GM19328 (cell line): ENCODE measurements around the gene TNFSF15.

ENCODE experiments used
- ATAC-seq: cut with Tn5 transposase; IDR thresholded peaks from one replicate; pipeline ENCODE4 v1.9.1; 2021; ENCODE audit warnings: mild to moderate bottlenecking, moderate library complexity; ENCODE audit not compliant: unreplicated experiment

The TNFSF15 gene

DNA sequence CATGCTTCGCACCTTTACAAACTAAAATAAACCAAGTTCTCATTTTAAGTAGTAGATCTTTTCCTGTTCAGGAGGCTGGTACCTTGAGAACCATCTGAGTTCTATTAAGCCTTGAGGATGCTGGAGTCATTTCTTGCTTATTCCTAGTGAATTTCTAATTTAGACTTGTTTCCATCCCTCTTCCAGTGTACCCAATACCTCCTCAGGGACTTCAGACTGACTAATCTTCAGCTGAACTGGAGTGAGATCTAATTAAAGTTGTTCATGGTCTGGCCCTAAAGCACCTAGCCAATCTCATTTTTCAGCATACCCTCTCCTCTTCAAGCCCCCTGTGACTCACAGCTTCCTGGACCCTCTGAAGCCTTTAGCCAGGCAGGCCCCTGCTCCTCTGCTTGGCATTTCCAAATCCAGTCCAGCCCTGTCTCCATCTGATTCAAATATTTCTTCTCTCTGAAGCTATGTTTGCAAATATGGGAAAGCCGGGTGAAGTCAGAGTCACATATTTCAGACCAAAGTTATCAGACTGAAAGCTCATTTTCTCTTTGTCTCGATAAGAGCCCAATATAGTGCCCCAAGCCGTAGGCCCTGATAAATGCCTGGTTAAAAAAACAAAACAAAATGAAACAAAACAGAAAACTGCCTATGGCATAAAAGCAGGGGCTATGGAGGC is 19.4 kb upstream of the TNFSF15 start:
- ATAC-seq: no peak

DNA sequence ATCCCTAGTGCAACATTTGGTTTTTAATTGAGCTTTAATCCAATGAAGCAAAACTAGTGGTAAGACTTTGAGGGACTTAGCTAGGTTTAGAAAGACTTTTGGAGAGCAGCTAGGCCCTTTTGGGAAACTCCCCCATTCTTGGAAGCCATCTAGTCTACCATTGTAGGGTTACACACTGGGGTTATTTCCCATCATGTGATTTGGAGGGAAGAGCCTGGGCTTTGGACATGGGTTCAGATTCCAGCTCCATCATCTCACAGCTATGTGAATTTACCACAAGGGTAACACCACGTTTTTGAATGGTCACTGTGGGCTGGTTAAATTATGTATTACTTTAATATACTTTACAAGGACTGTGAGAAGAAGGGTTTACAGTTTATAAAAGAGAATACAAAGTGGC is 18.3 kb upstream of the TNFSF15 start:
- no peak for ATAC-seq

DNA sequence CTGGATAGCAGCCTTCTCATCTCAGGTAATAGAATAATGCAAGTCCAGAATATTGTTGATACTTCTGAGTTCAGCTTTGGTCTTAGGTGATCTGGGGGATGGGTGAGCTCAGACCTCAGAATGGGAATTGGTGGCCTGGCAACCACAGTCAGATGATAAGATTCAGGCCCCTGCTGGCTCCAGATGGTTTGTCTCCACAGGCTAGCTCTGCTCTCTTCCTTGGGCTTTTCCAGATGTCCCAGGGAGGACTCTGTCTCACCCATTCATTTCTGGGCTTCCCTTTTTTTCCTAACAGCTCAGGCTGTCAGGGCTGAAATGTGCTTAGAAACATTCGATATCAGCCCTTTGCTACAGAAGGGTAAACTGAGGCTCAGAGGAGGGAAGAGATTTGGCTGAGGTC is 17.6 kb upstream of the TNFSF15 start:
- ATAC-seq: no peak

DNA sequence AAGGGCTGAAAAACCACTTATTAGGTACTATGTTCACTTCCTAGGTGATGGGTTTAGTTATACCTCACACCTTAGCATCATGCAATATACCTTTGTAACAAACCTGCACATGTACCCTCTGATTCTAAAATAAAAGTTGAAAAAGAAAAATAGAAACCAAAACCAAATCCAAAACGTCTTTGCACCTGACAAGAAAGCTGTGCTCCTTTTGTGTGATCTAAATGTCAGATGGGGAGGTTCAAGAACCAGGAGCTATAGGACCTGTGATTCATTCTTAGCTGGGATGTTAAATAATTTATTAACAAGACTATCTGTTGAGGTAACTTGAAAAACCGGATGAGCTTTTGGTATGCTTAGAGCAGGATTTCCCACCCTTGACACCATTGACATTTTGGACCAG is 16.9 kb upstream of the TNFSF15 start:
- ATAC-seq: no peak

DNA sequence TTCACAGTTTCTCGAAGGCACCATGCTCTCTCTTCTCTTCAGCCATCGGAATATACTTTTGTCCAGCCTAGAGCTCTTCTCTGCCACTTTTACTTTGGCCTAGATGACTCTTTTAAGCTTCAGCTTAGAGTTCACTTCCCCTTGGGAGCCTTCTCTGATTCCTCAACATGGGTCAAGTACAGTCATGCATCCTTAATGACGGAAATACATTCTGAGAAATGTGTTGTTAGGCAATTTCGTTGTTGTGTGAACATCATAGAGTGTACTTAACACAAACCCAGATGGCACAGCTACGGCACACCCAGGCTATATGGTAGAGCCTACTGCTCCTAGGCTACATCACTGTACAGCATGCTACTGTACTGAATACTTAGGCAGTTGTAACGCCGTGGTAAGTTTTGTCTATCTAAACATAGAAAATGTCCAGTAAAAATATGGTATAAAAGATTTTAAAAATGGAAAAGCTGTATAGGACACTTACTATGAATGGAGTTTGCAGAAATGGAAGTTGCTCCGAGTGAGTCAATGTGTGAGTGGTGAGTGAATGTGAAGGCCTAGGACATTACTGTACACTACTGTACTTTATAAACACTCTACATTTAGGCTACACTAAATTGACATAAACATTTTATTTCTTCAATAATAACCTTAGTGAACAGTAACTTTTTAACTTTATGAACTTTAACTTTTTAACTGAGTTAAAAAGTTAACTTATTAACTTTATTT is 15.1 kb upstream of the TNFSF15 start:
- ATAC-seq: no peak

DNA sequence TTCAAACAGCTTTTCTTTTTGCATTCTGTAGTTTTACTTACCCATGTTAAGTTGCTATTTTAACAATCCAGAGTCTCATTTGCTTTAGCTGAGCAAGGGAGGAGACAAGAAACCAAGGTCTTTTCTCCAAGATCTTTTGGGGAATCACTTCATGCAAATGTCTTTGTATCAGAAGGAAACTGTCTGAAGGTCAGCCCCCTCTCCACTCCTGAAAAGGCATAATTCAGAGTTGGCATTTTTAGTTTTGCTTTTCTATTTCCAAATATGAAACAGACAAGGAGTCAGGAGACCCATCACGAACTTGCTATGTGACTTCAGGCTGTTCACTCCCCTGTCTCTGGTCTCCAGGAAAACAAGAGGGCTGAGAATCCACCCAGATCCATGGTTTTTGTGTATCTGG is 12.3 kb upstream of the TNFSF15 start:
- no peak for ATAC-seq

DNA sequence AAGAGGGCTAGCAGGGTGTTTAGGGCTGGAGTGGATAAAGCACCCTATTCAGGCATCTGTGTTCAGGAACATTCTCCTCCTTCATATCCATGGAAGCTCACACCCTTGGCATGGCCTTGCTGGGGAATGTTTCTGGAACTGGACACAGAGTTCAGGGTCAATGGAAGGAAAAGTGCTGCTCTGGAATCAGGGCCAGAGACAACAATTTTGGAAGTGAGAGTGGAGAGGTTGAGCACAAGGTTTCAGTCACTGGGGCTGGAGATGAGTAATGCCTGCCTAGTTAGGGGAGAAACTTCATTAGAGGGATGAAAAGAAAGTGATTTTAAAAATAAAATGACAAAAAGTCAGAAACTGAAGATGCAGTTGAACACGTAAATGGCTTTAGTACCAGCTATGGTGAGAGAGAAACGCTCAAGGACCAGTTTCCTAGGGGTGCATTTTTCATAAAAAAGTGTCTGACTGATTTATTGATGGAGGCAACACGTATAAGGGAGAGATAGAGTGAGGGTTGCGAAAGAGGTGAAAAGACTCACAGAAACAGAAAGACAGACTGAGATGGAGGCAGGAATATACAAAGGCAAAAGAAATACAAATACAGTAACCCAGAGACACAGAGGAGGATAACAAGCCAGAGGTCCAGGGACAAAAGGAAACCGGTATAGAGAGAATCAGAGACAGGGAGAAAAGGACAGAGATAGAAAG is 8.0 kb upstream of the TNFSF15 start:
- ATAC-seq: no peak

DNA sequence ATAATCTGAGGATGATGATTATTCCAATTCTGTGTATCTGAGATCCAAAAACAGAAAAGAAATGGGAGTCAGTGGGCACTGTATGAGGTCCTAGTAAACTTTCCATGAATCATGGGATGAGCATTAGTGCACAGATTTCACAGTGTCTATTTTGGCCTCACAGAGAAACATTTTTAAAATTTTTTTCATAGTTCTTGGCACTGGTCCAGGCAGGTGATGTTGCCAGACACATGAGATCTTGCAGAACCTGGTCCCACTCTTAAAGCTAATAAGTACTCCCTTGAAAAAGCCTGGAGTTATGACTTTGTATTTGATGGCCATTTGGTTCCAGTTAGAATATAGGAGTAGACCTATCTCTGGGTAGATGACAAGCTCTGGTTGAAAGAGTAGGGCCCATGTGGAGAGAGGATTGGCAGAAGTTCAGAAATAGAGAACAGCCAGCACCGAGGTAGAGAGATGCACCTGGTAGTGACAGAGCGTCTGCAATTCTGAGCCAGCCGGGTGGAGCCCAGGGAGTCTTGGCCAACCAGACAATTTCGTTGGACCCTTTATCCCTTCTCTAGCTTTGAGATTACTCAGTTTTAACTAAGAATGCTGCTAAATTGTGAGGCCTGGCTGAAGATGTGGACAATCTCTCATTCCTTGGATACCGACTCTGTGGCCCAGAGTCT is 6.3 kb upstream of the TNFSF15 start:
- ATAC-seq: no peak

DNA sequence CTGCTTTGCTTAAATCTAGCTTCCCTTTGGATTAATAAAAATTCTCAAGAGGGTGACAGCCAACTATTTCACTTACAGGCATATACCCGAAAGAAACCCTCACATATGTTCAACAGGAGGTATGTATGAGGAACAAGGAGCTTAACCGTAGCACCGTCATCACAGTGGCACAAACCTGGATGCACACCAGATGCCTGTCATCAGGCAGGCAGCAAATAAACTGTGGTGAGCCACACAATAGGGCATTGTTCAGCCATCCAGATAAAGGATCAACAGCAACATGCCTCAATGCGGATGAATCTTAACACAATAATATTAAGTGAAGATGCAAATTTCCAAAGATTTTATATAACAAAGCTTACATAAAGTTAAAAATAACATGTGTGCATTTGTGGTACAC is 5.5 kb upstream of the TNFSF15 start:
- no peak for ATAC-seq

DNA sequence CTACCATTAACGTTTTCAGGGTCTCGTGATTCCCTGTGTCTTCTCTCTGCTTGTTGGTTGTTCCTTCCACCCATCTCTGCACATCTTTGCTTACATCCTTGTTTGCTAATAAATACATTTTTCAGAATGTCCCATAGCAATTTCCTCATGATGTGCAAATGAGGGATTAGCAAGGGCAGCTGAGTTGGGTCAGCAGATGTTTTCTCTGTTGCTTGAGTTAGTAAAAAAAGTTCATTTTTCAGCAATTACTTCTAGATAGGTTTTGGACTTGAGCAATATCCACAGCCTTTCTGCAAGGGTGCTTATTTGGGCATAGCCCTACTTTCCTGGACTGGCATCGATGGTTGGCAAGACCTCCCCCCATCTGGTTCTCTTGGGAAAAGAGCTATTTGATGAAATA is 4.8 kb upstream of the TNFSF15 start:
- ATAC-seq: no peak

DNA sequence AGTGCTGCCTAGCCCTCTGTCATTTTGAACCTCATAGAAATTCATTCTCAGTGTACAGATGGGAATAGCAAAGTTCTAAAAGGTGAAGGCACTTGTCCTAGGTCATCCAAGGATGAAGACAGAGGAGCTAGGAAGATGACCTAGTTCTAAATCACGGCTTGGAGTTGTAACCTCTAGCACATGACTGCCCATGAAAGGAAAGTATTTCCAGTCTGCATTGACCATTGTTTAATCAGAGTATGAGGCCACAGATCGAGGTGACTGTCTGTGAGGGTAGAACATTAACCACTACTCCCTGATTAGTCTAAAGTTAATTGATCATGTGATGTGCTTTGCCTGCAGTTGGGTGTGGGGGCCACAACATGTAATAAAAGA is 674 bp upstream of the TNFSF15 start:
- ATAC-seq: peak; percentile 23

DNA sequence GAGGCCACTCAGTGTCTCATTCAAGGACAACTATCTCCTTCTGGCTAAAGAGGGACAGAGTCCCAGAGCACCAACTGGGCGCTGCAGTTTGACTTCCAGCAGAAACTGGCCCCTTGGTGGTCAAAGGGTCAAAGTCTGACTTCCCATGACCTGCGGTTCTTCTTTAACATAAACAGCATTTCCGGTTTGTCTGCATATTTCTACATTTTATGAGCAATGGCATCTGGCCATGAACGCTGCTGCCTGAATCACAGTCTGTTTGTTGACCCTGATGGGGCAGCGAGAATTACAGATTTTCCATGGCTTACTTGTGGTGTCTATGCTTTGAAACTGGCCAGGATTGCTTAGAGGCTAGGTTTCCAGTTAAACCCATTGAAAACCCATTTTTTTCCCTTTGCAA is 1.3 kb downstream of the TNFSF15 start:
- ATAC-seq: no peak

DNA sequence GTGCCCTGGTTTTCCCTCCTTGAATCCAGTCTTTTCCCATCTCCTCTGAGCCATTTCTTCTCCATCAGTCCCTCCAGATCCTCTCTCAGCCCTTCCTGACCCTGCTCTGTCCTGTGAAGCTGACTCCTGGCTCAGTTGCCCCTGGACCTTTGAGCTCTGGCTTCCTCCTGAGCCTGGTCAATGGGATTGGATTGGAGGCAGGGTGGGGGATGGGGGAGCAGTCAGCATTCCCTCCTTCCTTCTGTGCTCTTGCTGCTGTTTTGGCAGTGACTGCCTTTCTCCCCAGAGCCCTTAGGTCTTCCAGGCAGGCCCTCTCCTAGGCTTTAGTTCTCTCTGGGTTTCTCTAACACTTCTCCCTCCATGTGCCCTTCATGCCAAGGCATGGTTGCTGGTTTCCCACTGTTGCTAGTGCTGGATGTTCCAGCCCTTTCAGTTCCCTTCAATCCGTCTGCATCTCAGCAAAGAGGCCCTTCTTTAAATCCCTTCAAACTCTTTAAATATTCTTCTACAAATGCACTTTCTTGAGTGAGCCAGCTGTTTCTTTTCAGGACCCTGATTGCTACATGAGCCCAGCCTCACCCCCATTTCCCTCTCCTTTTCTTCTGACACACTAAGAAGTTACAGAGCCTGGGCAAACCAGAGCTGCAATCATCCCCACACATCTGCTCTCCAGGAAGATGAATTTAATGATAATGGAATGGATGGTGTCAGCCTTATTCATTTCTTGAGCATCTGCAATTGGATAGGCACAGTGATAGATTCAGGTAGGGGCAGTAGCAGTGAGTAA is 2.2 kb downstream of the TNFSF15 start:
- no peak for ATAC-seq

DNA sequence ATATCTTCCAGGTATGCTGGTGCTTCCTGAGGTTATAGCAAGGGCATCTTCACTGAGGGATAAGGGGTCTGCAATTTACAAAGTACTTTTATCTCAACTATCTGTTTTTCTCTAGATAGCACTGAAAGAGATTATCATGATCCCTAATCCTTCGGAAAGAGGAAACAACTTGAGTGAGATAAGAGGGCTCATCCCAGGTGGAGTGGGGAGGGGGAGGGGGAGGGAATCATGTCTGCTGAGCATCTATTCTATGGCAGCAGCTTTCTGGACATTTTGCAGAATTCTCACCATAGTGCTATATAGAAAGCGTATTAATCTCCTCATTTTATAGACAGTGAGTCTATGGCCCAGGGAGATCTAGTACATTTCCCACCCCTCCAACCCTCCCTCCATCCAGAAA is 5.9 kb downstream of the TNFSF15 start:
- no peak for ATAC-seq

DNA sequence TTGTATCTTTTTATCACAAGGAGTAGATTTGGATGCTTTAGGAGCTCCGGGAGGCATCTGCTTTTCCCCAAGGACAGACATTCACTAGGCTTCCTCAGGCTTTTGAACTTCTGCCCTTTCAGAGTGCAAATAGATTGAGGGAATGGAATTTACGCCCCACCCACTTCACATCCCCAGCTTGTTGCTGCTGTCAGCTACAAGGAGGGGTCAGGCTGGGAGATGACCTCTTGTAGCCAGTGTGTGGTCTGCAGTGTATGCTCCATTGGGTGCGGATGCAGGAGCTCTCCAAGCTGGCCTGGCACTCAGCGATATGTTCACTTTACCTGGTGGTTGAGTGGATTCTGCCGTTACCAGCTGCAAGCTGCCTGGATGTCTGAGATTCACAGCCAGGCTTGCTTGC is 6.4 kb downstream of the TNFSF15 start:
- ATAC-seq: no peak

DNA sequence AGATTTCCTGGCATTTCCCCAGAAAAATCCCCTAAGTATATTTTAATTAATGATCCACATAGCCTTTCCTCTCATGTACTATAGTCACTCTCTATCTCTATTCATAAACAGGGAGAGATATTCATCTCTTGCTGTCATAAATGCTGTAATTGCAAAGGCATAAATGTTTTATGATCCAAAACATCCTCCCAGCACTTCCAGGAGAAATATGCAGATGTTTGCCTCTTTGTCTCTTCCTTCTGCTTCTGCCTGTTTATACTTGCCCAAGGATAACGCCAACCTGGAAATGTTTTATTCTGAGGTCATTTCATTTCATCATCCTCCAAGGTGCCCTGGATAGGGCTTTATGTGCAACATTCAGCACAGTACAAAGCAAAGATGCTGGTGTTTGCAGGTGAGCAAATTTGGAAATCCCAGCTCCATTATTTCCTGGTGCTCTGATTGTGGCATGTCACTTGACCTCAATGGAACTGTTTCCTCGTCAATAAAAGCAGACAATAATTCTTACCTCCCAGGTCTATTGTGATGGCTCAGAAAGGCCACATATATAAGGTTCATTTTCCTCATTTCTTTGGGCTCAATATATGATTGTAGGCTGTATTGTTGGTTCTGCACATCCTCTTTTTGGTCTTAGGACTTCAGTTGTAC is 6.9 kb downstream of the TNFSF15 start:
- ATAC-seq: no peak

DNA sequence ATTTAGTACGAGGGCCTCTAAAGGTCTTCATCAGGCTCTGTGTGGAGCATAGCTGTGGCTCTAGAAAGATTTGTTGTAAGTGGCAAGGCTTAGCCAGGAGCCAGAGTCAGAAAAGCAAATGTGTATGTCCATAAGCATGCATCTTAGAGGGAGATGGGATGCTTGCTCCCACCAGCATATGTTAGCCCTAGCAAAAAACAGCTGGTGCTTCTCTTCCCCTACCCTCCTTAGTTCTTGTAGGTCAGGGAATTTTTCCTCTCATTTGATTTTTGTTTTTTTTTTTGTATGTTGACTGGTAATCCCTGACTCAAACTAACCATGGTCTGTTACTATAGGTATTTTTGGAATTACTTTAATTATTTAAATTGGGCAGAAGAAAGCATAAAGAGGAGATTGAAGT is 7.7 kb downstream of the TNFSF15 start:
- no peak for ATAC-seq

DNA sequence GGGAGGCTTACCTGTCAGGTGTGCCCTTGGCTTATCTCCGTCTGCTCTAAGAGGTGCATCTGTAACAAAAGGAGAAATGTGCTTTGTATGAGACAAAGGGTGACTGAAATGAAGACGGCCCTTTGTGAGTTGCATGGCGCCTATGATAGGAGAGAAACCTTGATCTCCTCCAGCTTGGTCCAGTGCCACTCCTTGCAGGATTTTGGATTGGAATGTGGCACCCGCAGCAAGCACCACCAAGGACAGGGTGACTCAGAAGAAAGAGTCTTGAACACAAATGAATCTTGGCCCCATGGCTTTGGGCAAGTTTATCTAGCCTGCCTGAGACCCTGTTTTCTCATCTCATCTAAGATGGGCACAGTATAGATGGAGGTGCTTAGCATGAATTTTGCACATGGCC is 13.4 kb downstream of the TNFSF15 start:
- no peak for ATAC-seq

DNA sequence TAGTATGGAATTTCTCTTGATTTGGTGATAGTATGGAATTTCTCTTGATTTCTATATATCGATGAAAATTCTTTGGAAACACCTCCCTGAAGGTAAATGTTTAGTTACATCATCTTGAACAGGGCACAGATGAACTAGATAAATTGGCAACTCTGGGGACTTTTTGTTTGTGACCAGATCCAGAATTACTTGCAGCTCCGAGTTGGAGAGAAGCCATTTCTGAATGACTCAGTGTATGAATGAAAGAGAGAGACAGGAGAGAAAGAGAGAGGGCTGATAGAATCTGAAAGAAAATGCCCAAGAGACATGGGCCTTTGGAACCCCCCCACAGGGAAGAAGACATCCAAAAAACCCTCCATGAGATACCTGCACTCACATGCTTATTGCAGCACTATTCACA is 14.1 kb downstream of the TNFSF15 start:
- ATAC-seq: no peak

DNA sequence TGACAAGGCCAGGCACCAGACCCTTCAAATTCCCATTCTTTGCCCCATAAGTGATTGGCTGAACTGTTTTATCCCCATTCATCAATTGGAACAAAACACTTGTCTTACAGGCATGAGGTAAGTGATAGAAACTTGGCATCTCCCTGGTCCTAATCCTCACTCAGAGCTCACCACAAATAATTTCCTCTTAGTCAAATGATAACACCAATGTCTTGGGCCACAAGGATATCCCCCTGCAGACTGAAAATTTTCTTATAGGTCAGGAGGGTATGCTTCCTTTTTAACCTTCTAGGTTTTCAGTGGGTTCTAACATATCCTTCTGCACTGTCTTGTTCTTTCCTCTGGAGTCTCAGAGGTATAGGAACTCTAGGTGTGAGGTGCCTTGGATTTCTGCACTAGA is 14.5 kb downstream of the TNFSF15 start:
- no peak for ATAC-seq
